Renal cortical epithelial cell (primary cell): ENCODE data around the gene TEX26. TPM values are rescaled to one million over a fixed set of nuclear protein-coding genes. Genes with fewer than 3 reads are reported as not detected.

Experiments used
- DNase-seq: peaks from one replicate; pipeline ENCODE4 v3.0.0-alpha.2; 2011; ENCODE audit warnings: low read depth
- total RNA-seq: library from RNA; depleted of rRNA; stranded (reverse); fragments of >200 nt; gene quantifications from 2 replicates; pipeline ENCODE4 v1.2.3, GENCODE V29; 2014

Gene TEX26
- total RNA-seq: not detected in 2 replicates

- no peak for DNase-seq
Measured at GRCh38 chr13:30932481-30933353, at the start of gene TEX26. TEX26 (plus strand) TSS chr13:30932656; CDS start chr13:30932716, 60 bp downstream.

GRCh38 chr13:30882996-30883766 lies 49.3 kb upstream of the TEX26 start:
- DNase-seq: no peak

GRCh38 chr13:30884543-30884942 lies 47.9 kb upstream of the TEX26 start:
- no peak for DNase-seq

- no peak for DNase-seq
Measured at GRCh38 chr13:30889196-30889690, 43.2 kb upstream of the TEX26 start.

- DNase-seq: no peak
Measured at GRCh38 chr13:30892966-30893365, 39.5 kb upstream of the TEX26 start.

GRCh38 chr13:30895773-30896172 lies 36.7 kb upstream of the TEX26 start:
- peak; percentile 65 for DNase-seq

- no peak for DNase-seq
Measured at GRCh38 chr13:30898070-30898469, 34.4 kb upstream of the TEX26 start.

- peak; percentile 86 for DNase-seq
Measured at GRCh38 chr13:30898678-30899241, 33.7 kb upstream of the TEX26 start.

- no peak for DNase-seq
Measured at GRCh38 chr13:30900436-30900835, 32.0 kb upstream of the TEX26 start.

GRCh38 chr13:30900952-30901749 lies 31.3 kb upstream of the TEX26 start:
- no peak for DNase-seq

- no peak for DNase-seq
Measured at GRCh38 chr13:30904043-30904442, 28.4 kb upstream of the TEX26 start.

GRCh38 chr13:30905932-30906383 lies 26.5 kb upstream of the TEX26 start, which contains the start of gene MEDAG:
MEDAG (plus strand) TSS chr13:30906271; CDS start chr13:30906516, 245 bp downstream.
- DNase-seq: no peak

GRCh38 chr13:30906411-30907051 lies 25.9 kb upstream of the TEX26 start:
- no peak for DNase-seq

GRCh38 chr13:30907121-30907861 lies 25.2 kb upstream of the TEX26 start:
- DNase-seq: no peak

- no peak for DNase-seq
Measured at GRCh38 chr13:30908416-30908980, 24.0 kb upstream of the TEX26 start.

- no peak for DNase-seq
Measured at GRCh38 chr13:30910676-30911075, 21.8 kb upstream of the TEX26 start.

- DNase-seq: no peak
Measured at GRCh38 chr13:30915691-30916541, 16.5 kb upstream of the TEX26 start.

- DNase-seq: no peak
Measured at GRCh38 chr13:30916991-30917390, 15.5 kb upstream of the TEX26 start.
